HG03175 (cell line): ENCODE data around the gene PSMD13.

ENCODE experiments used
- ATAC-seq: cut with Tn5 transposase; IDR thresholded peaks from one replicate; pipeline ENCODE4 v1.9.1; 2021; ENCODE audit warnings: mild to moderate bottlenecking, moderate library complexity; ENCODE audit not compliant: unreplicated experiment

Gene PSMD13

GRCh38 chr11:270451-271318 is 33.9 kb downstream of the PSMD13 start:
- ATAC-seq: no peak

- ATAC-seq: no peak
These were observed 34.5 kb downstream of the PSMD13 start for GRCh38 chr11:271319-271715.

- ATAC-seq: no peak
These were observed 35.6 kb downstream of the PSMD13 start for GRCh38 chr11:272195-272930.

- no peak for ATAC-seq
These were observed 36.1 kb downstream of the PSMD13 start for GRCh38 chr11:272931-273198.

DNA sequence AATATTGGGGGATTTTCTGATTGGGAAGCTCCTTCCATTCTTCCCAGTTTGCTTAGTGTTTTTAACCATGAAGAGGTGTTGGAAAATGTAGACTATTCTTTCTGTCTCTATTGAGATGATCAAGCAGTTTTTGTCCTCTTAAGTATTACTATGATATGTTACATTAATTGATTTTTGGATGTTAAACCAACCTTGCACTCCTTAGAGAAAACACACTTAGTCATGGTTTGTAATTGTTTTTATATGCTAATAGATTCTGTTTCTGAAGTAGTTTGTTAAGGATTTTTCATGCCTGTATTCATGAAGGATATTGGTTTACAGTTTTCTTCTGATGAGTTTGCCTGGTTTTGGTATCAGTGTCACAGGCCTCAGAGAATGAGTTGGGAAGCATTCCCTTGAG is 39.4 kb downstream of the PSMD13 start:
- no peak for ATAC-seq

GRCh38 chr11:278001-278951 is 41.5 kb downstream of the PSMD13 start, which contains the start of gene NLRP6:
Gene NLRP6 (plus strand): TSS chr11:278407. CDS start chr11:278570, 163 bp downstream.
- ATAC-seq: no peak

DNA sequence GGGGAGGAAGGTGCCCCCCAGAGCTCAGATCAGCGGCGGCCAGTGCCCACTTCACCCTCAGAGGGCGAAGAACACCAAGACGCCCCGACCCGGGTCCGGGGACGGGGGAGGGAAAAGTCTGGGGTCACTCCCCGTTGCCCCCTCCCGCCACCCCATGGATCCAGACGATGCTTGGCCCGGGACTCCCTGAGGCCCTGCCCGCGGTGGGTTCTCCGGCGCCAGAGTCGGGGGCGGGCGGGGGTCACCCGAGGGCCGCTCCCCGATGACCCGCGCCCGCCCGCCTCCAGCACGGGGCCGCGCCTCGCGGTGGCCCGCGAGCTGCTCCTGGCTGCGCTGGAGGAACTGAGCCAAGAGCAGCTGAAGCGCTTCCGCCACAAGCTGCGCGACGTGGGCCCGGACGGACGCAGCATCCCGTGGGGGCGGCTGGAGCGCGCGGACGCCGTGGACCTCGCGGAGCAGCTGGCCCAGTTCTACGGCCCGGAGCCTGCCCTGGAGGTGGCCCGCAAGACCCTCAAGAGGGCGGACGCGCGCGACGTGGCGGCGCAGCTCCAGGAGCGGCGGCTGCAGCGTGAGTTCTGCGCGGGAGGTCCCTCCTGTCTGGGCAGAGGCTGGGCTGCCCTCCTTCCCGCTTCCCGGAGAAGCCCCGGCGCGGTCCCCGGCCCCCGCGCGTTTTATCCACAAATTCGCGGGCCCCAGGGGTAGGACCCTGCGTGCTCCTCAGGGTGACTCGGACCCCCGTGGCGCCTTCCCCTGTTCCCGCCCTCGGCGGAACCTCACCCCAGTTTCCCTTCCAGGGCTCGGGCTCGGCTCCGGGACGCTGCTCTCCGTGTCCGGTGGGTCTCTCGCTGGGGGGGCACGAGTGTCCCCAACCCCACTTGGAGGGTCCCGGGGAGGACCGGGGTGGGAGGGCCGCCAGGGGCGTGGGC is 42.5 kb downstream of the PSMD13 start:
- ATAC-seq: no peak

DNA sequence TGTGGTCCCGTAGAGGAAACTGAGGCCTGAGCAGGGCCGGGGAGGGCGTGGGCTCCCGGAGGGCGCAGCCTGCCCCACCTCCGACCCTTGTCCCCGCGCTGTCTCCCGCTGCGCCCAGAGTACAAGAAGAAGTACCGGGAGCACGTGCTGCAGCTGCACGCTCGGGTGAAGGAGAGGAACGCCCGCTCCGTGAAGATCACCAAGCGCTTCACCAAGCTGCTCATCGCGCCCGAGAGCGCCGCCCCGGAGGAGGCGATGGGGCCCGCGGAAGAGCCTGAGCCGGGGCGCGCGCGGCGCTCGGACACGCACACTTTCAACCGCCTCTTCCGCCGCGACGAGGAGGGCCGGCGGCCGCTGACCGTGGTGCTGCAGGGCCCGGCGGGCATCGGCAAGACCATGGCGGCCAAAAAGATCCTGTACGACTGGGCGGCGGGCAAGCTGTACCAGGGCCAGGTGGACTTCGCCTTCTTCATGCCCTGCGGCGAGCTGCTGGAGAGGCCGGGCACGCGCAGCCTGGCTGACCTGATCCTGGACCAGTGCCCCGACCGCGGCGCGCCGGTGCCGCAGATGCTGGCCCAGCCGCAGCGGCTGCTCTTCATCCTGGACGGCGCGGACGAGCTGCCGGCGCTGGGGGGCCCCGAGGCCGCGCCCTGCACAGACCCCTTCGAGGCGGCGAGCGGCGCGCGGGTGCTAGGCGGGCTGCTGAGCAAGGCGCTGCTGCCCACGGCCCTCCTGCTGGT is 43.4 kb downstream of the PSMD13 start:
- ATAC-seq: no peak

GRCh38 chr11:280706-281485 is 44.1 kb downstream of the PSMD13 start:
- ATAC-seq: no peak

- ATAC-seq: no peak
These were observed 44.8 kb downstream of the PSMD13 start for GRCh38 chr11:281486-282161.

- no peak for ATAC-seq
These were observed 45.4 kb downstream of the PSMD13 start for GRCh38 chr11:282171-282570.

DNA sequence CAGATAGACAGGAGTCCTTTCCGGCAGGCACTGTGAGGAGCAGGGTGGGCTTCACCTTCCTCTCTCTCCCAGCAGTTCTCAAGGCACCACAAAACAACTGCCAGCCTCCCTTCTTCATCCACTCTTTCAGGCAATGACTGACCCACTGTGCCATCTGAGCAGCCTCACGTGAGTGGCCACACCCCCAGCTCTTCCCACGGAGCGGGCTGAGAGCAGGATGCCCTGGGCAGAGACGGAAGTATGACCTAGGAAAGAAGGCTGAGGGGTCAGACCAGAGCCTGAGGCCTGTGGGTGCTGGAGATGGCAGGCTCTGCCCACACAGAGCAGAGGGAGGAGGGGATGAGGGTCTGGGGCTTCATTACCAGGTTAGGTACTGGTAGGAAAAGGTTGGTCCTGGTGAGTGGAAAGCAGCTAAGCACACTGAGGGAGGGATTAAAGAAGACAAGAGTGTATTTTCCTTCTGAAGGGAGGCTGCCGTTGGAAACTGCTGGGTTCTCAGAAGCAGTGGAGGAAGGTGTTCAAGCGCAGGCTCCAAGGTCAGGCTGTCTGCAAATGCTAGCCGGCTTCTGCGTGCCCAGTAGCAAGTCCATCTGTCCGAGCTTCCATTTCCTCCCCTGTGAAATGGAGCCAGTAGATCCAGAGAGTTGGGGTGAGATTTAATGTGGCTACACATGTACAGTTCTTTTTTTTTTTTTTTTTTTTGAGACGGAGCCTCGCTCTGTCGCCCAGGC is 46.0 kb downstream of the PSMD13 start:
- no peak for ATAC-seq

DNA sequence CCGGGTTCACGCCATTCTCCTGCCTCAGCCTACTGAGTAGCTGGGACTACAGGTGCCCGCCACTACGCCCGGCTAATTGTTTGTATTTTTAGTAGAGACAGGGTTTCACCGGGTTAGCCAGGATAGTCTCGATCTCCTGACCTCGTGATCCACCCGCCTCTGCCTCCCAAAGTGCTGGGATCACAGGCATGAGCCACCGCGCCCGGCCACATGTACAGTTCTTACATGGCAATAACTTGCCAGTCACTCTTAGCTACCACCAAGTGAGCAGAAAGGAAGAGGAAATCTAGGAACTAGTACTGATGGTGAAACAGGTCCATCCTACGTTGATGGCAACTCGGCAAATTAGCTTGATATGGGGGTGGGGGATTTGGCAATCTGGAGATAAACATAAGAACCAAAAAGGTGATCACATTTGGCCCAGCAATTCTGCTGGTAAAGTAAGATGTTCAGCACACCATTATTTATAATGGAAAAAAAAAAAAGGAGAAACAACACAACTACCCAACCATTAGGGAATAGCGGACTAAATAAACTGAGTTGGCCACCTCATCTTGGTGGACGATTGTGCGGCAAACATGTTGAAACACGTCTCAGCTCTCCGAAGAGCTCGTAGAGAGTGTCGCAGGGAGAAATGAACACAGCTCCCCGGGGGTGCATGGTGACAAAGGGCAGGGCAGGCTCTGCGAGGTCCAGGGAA is 46.8 kb downstream of the PSMD13 start:
- ATAC-seq: no peak

DNA sequence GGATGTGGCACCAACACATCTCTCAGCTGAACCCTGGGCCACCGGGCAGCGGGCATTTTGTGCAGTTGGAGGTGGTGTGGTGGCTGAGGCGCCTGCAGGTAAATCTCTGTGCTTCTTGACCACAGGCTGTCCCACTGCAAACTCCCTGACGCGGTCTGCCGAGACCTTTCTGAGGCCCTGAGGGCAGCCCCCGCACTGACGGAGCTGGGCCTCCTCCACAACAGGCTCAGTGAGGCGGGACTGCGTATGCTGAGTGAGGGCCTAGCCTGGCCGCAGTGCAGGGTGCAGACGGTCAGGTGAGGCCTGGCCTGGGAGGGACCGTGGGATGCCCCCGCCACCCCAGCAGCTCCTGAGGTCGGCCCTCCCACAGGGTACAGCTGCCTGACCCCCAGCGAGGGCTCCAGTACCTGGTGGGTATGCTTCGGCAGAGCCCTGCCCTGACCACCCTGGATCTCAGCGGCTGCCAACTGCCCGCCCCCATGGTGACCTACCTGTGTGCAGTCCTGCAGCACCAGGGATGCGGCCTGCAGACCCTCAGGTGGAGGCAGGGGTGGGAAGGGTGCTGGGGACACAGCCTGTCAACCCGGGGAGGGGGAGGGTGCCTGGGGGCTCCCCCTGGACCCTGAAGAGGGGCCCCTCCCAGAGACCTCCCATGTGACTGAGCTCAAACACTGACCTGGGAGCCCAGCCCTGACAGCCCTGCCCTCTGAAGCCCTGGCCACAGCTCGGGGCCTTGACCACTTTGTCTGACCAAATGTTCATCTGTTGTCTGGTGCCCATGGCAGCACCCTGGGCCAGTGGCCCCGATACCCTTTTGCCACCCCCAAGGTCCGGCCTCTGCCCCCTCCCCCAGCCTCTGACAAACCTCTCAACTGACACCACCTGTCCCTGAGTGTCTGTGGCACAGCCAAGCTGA is 47.6 kb downstream of the PSMD13 start:
- no peak for ATAC-seq

DNA sequence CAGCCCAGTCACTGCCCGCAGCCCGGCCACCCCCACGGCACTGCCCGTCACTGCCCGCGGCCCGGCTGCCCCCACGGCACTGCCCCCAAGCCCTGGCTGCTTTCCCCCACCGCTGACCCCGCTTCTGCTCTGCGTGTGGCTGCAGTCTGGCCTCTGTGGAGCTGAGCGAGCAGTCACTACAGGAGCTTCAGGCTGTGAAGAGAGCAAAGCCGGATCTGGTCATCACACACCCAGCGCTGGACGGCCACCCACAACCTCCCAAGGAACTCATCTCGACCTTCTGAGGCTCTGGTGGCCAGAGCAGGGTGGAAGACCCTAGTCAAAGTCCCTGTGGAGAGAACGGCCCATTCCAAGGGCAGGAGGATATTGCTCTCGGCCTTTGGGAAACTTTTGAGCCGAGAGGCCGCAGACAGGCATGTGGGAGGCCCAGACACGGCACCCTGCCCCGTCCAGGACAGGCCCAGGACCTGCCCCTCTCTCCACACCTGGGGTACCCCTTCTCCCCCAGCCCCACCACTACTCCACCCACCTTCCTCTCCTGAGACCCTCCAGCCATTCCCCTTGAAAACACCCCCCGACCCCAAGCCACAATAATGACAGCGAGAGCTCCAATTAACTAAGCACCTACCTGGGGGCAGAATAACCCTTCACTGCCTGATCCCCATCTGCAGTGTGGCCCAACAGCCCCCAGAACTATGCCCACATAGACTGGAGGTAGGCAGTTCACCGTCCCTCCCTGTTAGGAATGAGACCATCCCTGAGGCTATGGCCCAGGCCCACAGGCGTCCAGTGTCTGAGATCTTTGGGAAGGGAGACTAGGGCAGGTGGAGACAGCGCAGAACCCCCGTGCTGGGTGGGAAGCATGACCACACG is 48.5 kb downstream of the PSMD13 start:
- ATAC-seq: no peak
